Neural progenitor cell (in vitro differentiated cells): ENCODE measurements around the gene GNAS-AS1. TPM values are rescaled to one million over a fixed set of nuclear protein-coding genes. Genes with fewer than 3 reads are reported as not detected.
"Not testable (repeated sequence)": the region's sequence is repeated elsewhere in the genome, so short reads cannot be mapped to it uniquely, and the experiment has no call there.

Experiments
- DNase-seq: peaks from one replicate; pipeline ENCODE4 v3.0.0-alpha.2; 2016; ENCODE audit warnings: low spot score
- H2AFZ ChIP-seq: fragments of 200-600 bp; sonication (generic); replicated peaks from 2 replicates; pipeline ENCODE4 v1.6.1; 2016; ENCODE audit warnings: antibody characterized with exemption
- H3F3A ChIP-seq: fragments of 200-600 bp; sonication (generic); 2 replicates; pipeline ENCODE4 v1.6.1; 2016; ENCODE audit warnings: antibody characterized with exemption, low read depth
- H3K27ac ChIP-seq: fragments of 200-600 bp; sonication (generic); 2 replicates; pipeline ENCODE4 v1.5.1; 2016; ENCODE audit warnings: mild to moderate bottlenecking
- H3K27me3 ChIP-seq: fragments of 200-600 bp; sonication (generic); 2 replicates; pipeline ENCODE4 v1.6.1; 2016; ENCODE audit warnings: mild to moderate bottlenecking, moderate library complexity
- H3K36me3 ChIP-seq: fragments of 200-600 bp; sonication (generic); 2 replicates; pipeline ENCODE4 v1.5.1; 2016
- H3K4me1 ChIP-seq: fragments of 200-600 bp; sonication (generic); 2 replicates; pipeline ENCODE4 v1.6.1; 2016; ENCODE audit warnings: mixed run types
- H3K4me2 ChIP-seq: fragments of 200-600 bp; sonication (generic); 2 replicates; pipeline ENCODE4 v1.6.1; 2016
- H3K4me3 ChIP-seq: fragments of 200-600 bp; sonication (generic); 2 replicates; pipeline ENCODE4 v1.5.1; 2016
- H3K79me2 ChIP-seq: fragments of 200-600 bp; sonication (generic); 2 replicates; pipeline ENCODE4 v1.6.1; 2016; ENCODE audit warnings: low read depth
- H3K9ac ChIP-seq: fragments of 200-600 bp; sonication (generic); 2 replicates; pipeline ENCODE4 v1.6.1; 2016
- H3K9me3 ChIP-seq: fragments of 200-600 bp; sonication (generic); 2 replicates; pipeline ENCODE4 v1.5.1; 2016; ENCODE audit warnings: low read depth
- H4K20me1 ChIP-seq: fragments of 200-600 bp; sonication (generic); 2 replicates; pipeline ENCODE4 v1.6.1; 2016; ENCODE audit warnings: low read depth
- H3K27ac Mint-ChIP-seq: 3 replicates; pipeline ENCODE4 v1.8.0; 2021; ENCODE audit warnings: mixed read lengths
- H3K27me3 Mint-ChIP-seq: 2 replicates; pipeline ENCODE4 v1.8.0; 2022; ENCODE audit warnings: low read depth, mild to moderate bottlenecking, inconsistent platforms, moderate library complexity, mixed read lengths; ENCODE audit not compliant: insufficient read depth
- H3K36me3 Mint-ChIP-seq: 3 replicates; pipeline ENCODE4 v1.8.0; 2021; ENCODE audit warnings: mixed read lengths
- H3K4me1 Mint-ChIP-seq: 3 replicates; pipeline ENCODE4 v1.8.0; 2021; ENCODE audit warnings: mixed read lengths
- H3K4me3 Mint-ChIP-seq: 3 replicates; pipeline ENCODE4 v1.8.0; 2021; ENCODE audit warnings: mild to moderate bottlenecking, moderate library complexity, mixed read lengths
- H3K9me3 Mint-ChIP-seq: 3 replicates; pipeline ENCODE4 v1.8.0; 2020; ENCODE audit warnings: mixed read lengths
- EZH2 ChIP-seq: fragments of 200-600 bp; sonication (generic); IDR thresholded peaks from 2 replicates; pipeline ENCODE4 v1.6.1; 2017; ENCODE audit warnings: antibody characterized with exemption, mild to moderate bottlenecking, moderate library complexity
- EZH2phosphoT487 ChIP-seq: fragments of 200-600 bp; sonication (generic); IDR thresholded peaks from 2 replicates; pipeline ENCODE4 v1.6.1; 2017; ENCODE audit warnings: antibody characterized with exemption
- total RNA-seq: library from RNA; depleted of rRNA; stranded (reverse); fragments of >200 nt; gene quantifications from 2 replicates; pipeline ENCODE4 v1.2.3, GENCODE V29; 2015; ENCODE audit warnings: low replicate concordance
- TF ChIP-seq, protein P1 (sequence below): fragments of 200-600 bp; sonication (generic); IDR thresholded peaks from 2 replicates; pipeline ENCODE4 v1.5.1; 2017; ENCODE audit warnings: antibody characterized with exemption, mild to moderate bottlenecking

The GNAS-AS1 gene
- total RNA-seq, 1 donor from 2014 or later: 5.8 TPM

GRCh38 chr20:58822748-58823730, 27.7 kb downstream of the GNAS-AS1 start:
- Histone ChIP-seq H3K9me3 (no peaks in the 10 kb centered on the region), H3K27ac (no peak overlapping the region), H3K4me1 (no peaks in the 10 kb centered on the region), H4K20me1 (no peaks in the 10 kb centered on the region), H2AFZ (no peak overlapping the region), H3K9ac (no peak overlapping the region), H3F3A (no peaks in the 10 kb centered on the region), H3K27me3 (no peaks in the 10 kb centered on the region), H3K4me3 (no peak overlapping the region), H3K79me2 (no peaks in the 10 kb centered on the region), H3K36me3 (no peaks in the 10 kb centered on the region), H3K4me2 (no peak overlapping the region)
- H3K4me1 Mint-ChIP-seq: peaks cover 5% of the 10 kb centered on the region
- TF ChIP-seq, protein P1, sequence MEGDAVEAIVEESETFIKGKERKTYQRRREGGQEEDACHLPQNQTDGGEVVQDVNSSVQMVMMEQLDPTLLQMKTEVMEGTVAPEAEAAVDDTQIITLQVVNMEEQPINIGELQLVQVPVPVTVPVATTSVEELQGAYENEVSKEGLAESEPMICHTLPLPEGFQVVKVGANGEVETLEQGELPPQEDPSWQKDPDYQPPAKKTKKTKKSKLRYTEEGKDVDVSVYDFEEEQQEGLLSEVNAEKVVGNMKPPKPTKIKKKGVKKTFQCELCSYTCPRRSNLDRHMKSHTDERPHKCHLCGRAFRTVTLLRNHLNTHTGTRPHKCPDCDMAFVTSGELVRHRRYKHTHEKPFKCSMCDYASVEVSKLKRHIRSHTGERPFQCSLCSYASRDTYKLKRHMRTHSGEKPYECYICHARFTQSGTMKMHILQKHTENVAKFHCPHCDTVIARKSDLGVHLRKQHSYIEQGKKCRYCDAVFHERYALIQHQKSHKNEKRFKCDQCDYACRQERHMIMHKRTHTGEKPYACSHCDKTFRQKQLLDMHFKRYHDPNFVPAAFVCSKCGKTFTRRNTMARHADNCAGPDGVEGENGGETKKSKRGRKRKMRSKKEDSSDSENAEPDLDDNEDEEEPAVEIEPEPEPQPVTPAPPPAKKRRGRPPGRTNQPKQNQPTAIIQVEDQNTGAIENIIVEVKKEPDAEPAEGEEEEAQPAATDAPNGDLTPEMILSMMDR: no peak
- TF ChIP-seq EZH2phosphoT487 (no peak), EZH2 (no peak)
- no peak overlapping the region for H3K4me3 Mint-ChIP-seq
- peaks cover 8% of the 10 kb centered on the region for H3K9me3 Mint-ChIP-seq
- H3K27ac Mint-ChIP-seq: no peak overlapping the region
- peaks cover 2% of the 10 kb centered on the region for H3K27me3 Mint-ChIP-seq
- DNase-seq: no peak
- H3K36me3 Mint-ChIP-seq: peaks cover 12% of the 10 kb centered on the region

DNA sequence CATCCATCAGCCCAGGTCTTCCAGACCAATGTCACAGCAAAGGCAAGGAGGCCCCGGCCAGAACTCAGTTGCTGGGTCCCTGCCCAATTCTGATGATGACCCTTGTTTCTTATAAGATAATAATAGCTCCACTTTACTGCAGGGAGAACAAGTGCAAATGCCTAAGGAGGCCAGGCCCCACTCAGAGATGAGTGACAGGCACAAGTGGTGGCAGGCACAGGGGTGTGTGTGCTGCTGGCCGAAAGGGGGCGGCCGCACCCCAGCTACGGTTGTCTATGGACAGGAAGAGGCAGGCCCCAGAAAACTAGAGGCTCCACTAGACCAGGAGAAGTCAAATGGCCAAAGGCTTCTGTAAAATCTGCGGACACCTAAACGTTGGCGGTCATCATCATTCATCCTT, 28.6 kb downstream of the GNAS-AS1 start:
- Mint-ChIP-seq H3K27me3 (peaks cover 2% of the 10 kb centered on the region), H3K9me3 (peaks cover 8% of the 10 kb centered on the region), H3K36me3 (peaks cover 12% of the 10 kb centered on the region), H3K4me3 (no peak overlapping the region), H3K27ac (no peak overlapping the region), H3K4me1 (peaks cover 5% of the 10 kb centered on the region)
- no peak for DNase-seq
- H3K36me3 ChIP-seq: no peaks in the 10 kb centered on the region
- no peaks in the 10 kb centered on the region for H3K27me3 ChIP-seq
- no peaks in the 10 kb centered on the region for H3K4me1 ChIP-seq
- H3F3A ChIP-seq: no peaks in the 10 kb centered on the region
- no peak overlapping the region for H3K4me3 ChIP-seq
- H2AFZ ChIP-seq: no peak overlapping the region
- no peaks in the 10 kb centered on the region for H3K79me2 ChIP-seq
- TF ChIP-seq, protein P1: no peak
- H3K4me2 ChIP-seq: no peak overlapping the region
- no peaks in the 10 kb centered on the region for H3K9me3 ChIP-seq
- H3K27ac ChIP-seq: no peak overlapping the region
- H4K20me1 ChIP-seq: no peaks in the 10 kb centered on the region
- H3K9ac ChIP-seq: no peak overlapping the region

- not testable (repeated sequence) for H3K4me3 Mint-ChIP-seq, H3K27ac ChIP-seq, H3K36me3 ChIP-seq, H3K79me2 ChIP-seq, H3K27me3 ChIP-seq, H3K9ac ChIP-seq, H3K27ac Mint-ChIP-seq, H3K4me2 ChIP-seq, H3K4me1 ChIP-seq, H3K4me3 ChIP-seq, H4K20me1 ChIP-seq, H3K9me3 ChIP-seq, H3K4me1 Mint-ChIP-seq, DNase-seq, H3F3A ChIP-seq, H3K9me3 Mint-ChIP-seq, H2AFZ ChIP-seq, H3K27me3 Mint-ChIP-seq
- H3K36me3 Mint-ChIP-seq: peaks cover 12% of the 10 kb centered on the region
Observed at GRCh38 chr20:58820515-58820914, 30.2 kb downstream of the GNAS-AS1 start.

GRCh38 chr20:58819921-58820320, 30.8 kb downstream of the GNAS-AS1 start:
- DNase-seq: no peak

More at GRCh38 chr20:58819921-58820320, 30.8 kb downstream of the GNAS-AS1 start:
- no peaks in the 10 kb centered on the region for H3K4me1 ChIP-seq
- TF ChIP-seq, protein P1: no peak
- TF ChIP-seq EZH2phosphoT487 (no peak), EZH2 (no peak)
- no peaks in the 10 kb centered on the region for H3K27me3 ChIP-seq
- no peak overlapping the region for H3K4me3 ChIP-seq
- H3K27ac ChIP-seq: no peak overlapping the region
- H3K9ac ChIP-seq: no peak overlapping the region
- H3K4me2 ChIP-seq: no peak overlapping the region
- H4K20me1 ChIP-seq: peaks cover 2% of the 10 kb centered on the region
- no peak overlapping the region for H2AFZ ChIP-seq
- no peaks in the 10 kb centered on the region for H3F3A ChIP-seq
- Mint-ChIP-seq H3K4me3 (no peak overlapping the region), H3K36me3 (peaks cover 12% of the 10 kb centered on the region), H3K27me3 (peaks cover 2% of the 10 kb centered on the region), H3K9me3 (peaks cover 8% of the 10 kb centered on the region), H3K4me1 (peaks cover 3% of the 10 kb centered on the region), H3K27ac (no peak overlapping the region)
- no peaks in the 10 kb centered on the region for H3K36me3 ChIP-seq
- no peaks in the 10 kb centered on the region for H3K79me2 ChIP-seq
- no peaks in the 10 kb centered on the region for H3K9me3 ChIP-seq
